Activated CD4-positive, alpha-beta T cell treated with anti-CD3 and anti-CD28 coated beads, Interleukin-2, amount 10 ng/mL, durations not matched to agents 24 days and 14 days (primary cell): ENCODE results near the gene RABGEF1. TPM values are rescaled to one million over a fixed set of nuclear protein-coding genes. Genes with fewer than 3 reads are reported as not detected.
"Not testable (repeated sequence)": the region's sequence is repeated elsewhere in the genome, so short reads cannot be mapped to it uniquely, and the experiment has no call there.

Source experiments
- DNase-seq: peaks from one replicate; pipeline ENCODE4 v3.0.0; 2022
- H3K27ac Mint-ChIP-seq: one replicate; pipeline ENCODE4 v1.8.0; 2022; ENCODE audit warnings: mild to moderate bottlenecking, mixed read lengths
- H3K27me3 Mint-ChIP-seq: one replicate; pipeline ENCODE4 v1.8.0; 2022; ENCODE audit warnings: mixed read lengths
- H3K36me3 Mint-ChIP-seq: one replicate; pipeline ENCODE4 v1.8.0; 2022; ENCODE audit warnings: low read depth, mild to moderate bottlenecking, mixed read lengths
- H3K4me1 Mint-ChIP-seq: one replicate; pipeline ENCODE4 v1.8.0; 2021; ENCODE audit warnings: mixed read lengths
- H3K4me3 Mint-ChIP-seq: one replicate; pipeline ENCODE4 v1.8.0; 2022; ENCODE audit warnings: mild to moderate bottlenecking, moderate library complexity, mixed read lengths
- H3K9me3 Mint-ChIP-seq: one replicate; pipeline ENCODE4 v1.8.0; 2021; ENCODE audit warnings: mixed read lengths
- intact Hi-C: fragments of 100-400 bp; cut with micrococcal nuclease; formaldehyde crosslinking; loops from one replicate; pipeline ENCODE4 v1.15.1; 2023
- total RNA-seq: library from RNA; stranded (reverse); gene quantifications from 2 replicates; pipeline ENCODE4 v1.2.3, GENCODE V29; 2022

RABGEF1 gene
- total RNA-seq, 1 donor from 2014 or later, result 23.8 TPM

- H3K36me3 Mint-ChIP-seq, H3K4me3 Mint-ChIP-seq, H3K9me3 Mint-ChIP-seq, H3K4me1 Mint-ChIP-seq, H3K27ac Mint-ChIP-seq, DNase-seq, H3K27me3 Mint-ChIP-seq, intact Hi-C loops: not testable (repeated sequence)
Observed at GRCh38 chr7:66817208-66817795, 76.8 kb downstream of the RABGEF1 start.

GRCh38 chr7:66817956-66818355, 77.4 kb downstream of the RABGEF1 start:
- H3K27ac Mint-ChIP-seq, DNase-seq, H3K27me3 Mint-ChIP-seq, intact Hi-C loops, H3K36me3 Mint-ChIP-seq, H3K4me1 Mint-ChIP-seq, H3K9me3 Mint-ChIP-seq, H3K4me3 Mint-ChIP-seq: not testable (repeated sequence)

DNA sequence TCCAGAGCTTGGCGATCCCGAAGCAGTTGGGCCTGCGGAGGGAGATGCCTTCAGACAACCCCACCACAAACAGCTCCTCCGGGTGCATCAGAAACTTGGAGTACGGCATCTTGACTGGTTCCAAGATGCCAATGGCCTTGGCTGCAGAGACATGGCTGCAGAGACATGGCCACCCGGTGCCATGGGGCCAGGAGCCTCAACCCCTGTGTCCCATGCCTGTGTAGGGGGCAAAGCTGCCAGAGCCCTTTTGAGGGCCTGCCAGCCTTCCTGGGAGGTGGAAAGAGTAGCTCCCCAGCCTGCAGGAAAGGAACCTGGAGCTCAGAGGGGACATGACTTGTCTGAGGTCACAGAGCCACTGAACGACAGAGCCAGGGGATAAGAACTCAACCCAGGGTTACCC, 83.5 kb downstream of the RABGEF1 start:
- no peaks in the 10 kb centered on the region for H3K9me3 Mint-ChIP-seq

GRCh38 chr7:66825538-66825937, 85.0 kb downstream of the RABGEF1 start:
- DNase-seq, result peak; percentile 70
- H3K4me3 Mint-ChIP-seq, H3K4me1 Mint-ChIP-seq, H3K9me3 Mint-ChIP-seq, H3K36me3 Mint-ChIP-seq, H3K27me3 Mint-ChIP-seq, H3K27ac Mint-ChIP-seq, intact Hi-C loops: not testable (repeated sequence)

More for the DNA sequence above, 83.5 kb downstream of the RABGEF1 start:
- Mint-ChIP-seq H3K27ac (no peak overlapping the region), H3K36me3 (no peaks in the 10 kb centered on the region), H3K27me3 (no peaks in the 10 kb centered on the region), H3K4me3 (no peak overlapping the region), H3K4me1 (no peaks in the 10 kb centered on the region)
- intact Hi-C loops, result no loop called here
- DNase-seq, result no peak

- intact Hi-C loops, result no loop called here
Observed at GRCh38 chr7:66826649-66827048, 86.1 kb downstream of the RABGEF1 start.

DNA sequence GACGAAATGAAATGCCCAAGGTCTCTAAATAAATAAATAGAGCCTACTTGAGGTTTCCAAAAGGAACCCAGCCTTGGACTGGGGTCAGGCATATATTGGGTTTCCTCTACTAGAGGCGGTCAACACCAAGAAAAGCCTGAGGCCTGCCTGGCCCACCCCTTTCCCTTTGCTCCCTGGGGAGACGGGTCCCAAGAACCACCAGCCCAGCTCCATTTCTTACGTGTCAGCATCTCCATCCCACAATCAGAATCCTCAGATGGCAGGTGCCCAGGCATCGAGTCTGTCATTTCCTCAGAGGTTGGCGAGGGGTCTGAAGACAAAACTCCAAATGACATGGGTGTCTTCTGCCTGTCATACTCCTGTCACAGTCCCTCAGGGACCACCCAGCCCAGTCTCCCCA, 90.4 kb downstream of the RABGEF1 start:
- H3K4me1 Mint-ChIP-seq, H3K9me3 Mint-ChIP-seq, intact Hi-C loops, H3K36me3 Mint-ChIP-seq, DNase-seq, H3K27me3 Mint-ChIP-seq, H3K4me3 Mint-ChIP-seq, H3K27ac Mint-ChIP-seq: not testable (repeated sequence)

More at GRCh38 chr7:66826649-66827048, 86.1 kb downstream of the RABGEF1 start:
- no peaks in the 10 kb centered on the region for H3K4me1 Mint-ChIP-seq
- H3K27me3 Mint-ChIP-seq, result no peaks in the 10 kb centered on the region
- H3K4me3 Mint-ChIP-seq, result no peak overlapping the region
- H3K9me3 Mint-ChIP-seq, result no peaks in the 10 kb centered on the region
- H3K36me3 Mint-ChIP-seq, result no peaks in the 10 kb centered on the region
- no peak for DNase-seq
- H3K27ac Mint-ChIP-seq, result no peak overlapping the region

DNA sequence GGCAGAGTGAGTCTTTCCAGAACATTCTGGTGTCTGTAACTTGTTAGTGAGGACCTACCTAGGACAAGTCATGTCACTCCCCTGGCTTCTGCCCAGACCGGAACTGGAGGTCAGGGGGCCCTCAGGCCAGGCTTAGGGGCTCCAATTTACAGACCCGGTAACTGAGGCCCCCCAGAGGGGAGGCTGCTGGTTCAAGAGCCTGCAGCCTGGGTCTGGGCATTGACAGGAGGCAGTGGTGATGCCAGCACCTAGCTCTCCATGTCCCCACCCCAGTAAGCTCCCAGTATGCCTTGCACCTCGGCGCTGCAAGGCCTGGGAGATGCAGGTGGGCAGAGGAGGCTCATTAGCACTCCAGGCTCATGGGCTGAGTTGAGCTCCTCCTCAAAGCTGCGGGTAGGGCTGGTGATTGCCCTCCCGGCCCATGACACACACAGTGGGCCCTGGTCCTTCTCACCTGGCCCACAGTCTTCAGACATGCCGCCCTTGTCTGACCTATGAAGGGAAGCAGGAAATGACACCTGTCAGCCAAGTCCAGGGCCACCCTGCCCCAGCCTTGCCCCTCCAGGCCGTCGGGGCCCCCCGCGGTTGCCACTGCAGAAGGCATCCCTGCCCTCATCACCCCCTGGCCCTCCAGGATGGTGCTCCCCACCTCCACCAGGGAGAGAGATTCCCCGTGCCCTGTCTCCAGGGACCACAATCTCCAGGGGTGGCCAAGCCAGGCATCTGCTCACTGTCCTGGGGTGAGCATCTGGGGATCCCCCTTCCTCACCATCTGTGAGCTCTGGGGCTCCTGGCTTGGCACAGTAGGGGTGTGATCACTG, 92.2 kb downstream of the RABGEF1 start:
- Mint-ChIP-seq H3K27me3 (no peaks in the 10 kb centered on the region), H3K4me1 (no peaks in the 10 kb centered on the region), H3K36me3 (no peaks in the 10 kb centered on the region), H3K9me3 (no peaks in the 10 kb centered on the region), H3K4me3 (no peak overlapping the region), H3K27ac (no peak overlapping the region)
- no peak for DNase-seq
- intact Hi-C loops, result no loop called here

GRCh38 chr7:66837007-66837406, 96.5 kb downstream of the RABGEF1 start:
- Mint-ChIP-seq H3K4me3 (no peak overlapping the region), H3K27me3 (no peaks in the 10 kb centered on the region), H3K27ac (no peak overlapping the region), H3K4me1 (no peaks in the 10 kb centered on the region), H3K9me3 (no peaks in the 10 kb centered on the region), H3K36me3 (no peaks in the 10 kb centered on the region)
- DNase-seq, result peak; percentile 74
- intact Hi-C loops, result loop anchor here (1.0 kb wide), 1 partner anchor 57 kb away; no protein-coding TSS in a partner anchor

- DNase-seq, result no peak
- Mint-ChIP-seq H3K4me3 (no peak overlapping the region), H3K27me3 (no peaks in the 10 kb centered on the region), H3K9me3 (no peaks in the 10 kb centered on the region), H3K36me3 (no peaks in the 10 kb centered on the region), H3K27ac (no peak overlapping the region), H3K4me1 (no peaks in the 10 kb centered on the region)
- intact Hi-C loops, result loop anchor here (1.0 kb wide), 1 partner anchor 57 kb away; no protein-coding TSS in a partner anchor
Observed at GRCh38 chr7:66837661-66838060, 97.1 kb downstream of the RABGEF1 start.

DNA sequence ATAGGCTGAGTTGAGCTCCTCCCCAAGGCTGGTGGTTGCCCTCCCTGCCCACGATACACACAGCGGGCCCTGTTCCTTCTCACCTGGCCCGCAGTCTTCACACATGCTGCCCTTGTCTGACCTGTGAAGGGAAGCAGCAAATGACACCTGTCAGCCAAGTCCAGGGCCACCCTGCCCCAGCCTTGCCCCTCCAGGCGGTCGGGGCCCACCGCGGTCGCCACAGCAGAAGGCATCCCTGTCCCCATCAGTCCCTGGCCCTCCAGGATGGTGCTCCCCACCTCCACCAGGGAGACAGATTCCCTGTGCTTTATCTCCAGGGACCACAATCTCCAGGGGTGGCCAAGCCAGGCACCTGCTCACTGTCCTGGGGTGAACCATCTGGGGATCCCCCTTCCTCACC, 99.3 kb downstream of the RABGEF1 start:
- Mint-ChIP-seq H3K4me3 (no peak overlapping the region), H3K27ac (no peak overlapping the region), H3K27me3 (peaks cover 4% of the 10 kb centered on the region), H3K4me1 (peaks cover 9% of the 10 kb centered on the region), H3K9me3 (no peaks in the 10 kb centered on the region), H3K36me3 (peaks cover 2% of the 10 kb centered on the region)
- DNase-seq, result no peak
- intact Hi-C loops, result loop anchor here (10.0 kb wide), 1 partner anchor 465 kb away; no protein-coding TSS in a partner anchor

DNA sequence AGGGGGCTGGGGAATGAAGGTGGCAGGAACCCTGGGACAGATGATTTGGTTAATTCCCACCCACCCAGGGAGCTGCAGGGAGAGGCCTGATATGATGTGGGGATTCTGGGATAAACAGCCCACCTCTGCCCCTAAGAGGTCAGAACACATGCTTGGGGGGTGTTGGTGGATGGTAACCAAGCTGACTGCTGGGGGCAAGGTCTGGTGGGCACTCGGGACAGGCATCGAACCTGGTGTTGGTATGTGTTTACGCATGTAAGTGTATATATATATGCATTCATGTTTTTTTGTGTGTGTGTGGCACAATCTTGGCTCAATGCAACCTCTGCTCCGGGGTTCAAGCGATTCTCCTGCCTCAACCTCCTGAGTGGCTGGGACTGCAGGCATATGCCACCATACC, 99.8 kb downstream of the RABGEF1 start:
- DNase-seq, result no peak
- Mint-ChIP-seq H3K27ac (no peak overlapping the region), H3K9me3 (no peaks in the 10 kb centered on the region), H3K4me3 (no peak overlapping the region), H3K27me3 (peaks cover 4% of the 10 kb centered on the region), H3K4me1 (peaks cover 11% of the 10 kb centered on the region), H3K36me3 (peaks cover 3% of the 10 kb centered on the region)
- intact Hi-C loops, result loop anchor here (10.0 kb wide), 1 partner anchor 464 kb away; no protein-coding TSS in a partner anchor

- peaks cover 4% of the 10 kb centered on the region for H3K27me3 Mint-ChIP-seq
- peaks cover 3% of the 10 kb centered on the region for H3K36me3 Mint-ChIP-seq
- H3K4me1 Mint-ChIP-seq, result peaks cover 17% of the 10 kb centered on the region
- intact Hi-C loops, result loop anchor here (10.0 kb wide), 1 partner anchor 463 kb away; no protein-coding TSS in a partner anchor
- no peak overlapping the region for H3K27ac Mint-ChIP-seq
- no peaks in the 10 kb centered on the region for H3K9me3 Mint-ChIP-seq
- no peak for DNase-seq
- no peak overlapping the region for H3K4me3 Mint-ChIP-seq
Observed at GRCh38 chr7:66841898-66842297, 101.4 kb downstream of the RABGEF1 start.

- not testable (repeated sequence) for DNase-seq, H3K9me3 Mint-ChIP-seq, H3K27me3 Mint-ChIP-seq, H3K27ac Mint-ChIP-seq, H3K36me3 Mint-ChIP-seq
- Mint-ChIP-seq H3K4me1 (peaks cover 22% of the 10 kb centered on the region), H3K4me3 (peak overlapping the region; percentile 99)
- intact Hi-C loops, result loop anchor here (10.0 kb wide), 1 partner anchor 461 kb away; no protein-coding TSS in a partner anchor
Observed at GRCh38 chr7:66843492-66843891, 103.0 kb downstream of the RABGEF1 start.
